ENCODE data around the gene SLC7A1. TPM values are rescaled to one million over a fixed set of nuclear protein-coding genes. Genes with fewer than 3 reads are reported as not detected.

The SLC7A1 gene
- total and polyA plus RNA-seq, 2 experiments from 2014 or later, result 23.0 to 74.7 TPM

DNA sequence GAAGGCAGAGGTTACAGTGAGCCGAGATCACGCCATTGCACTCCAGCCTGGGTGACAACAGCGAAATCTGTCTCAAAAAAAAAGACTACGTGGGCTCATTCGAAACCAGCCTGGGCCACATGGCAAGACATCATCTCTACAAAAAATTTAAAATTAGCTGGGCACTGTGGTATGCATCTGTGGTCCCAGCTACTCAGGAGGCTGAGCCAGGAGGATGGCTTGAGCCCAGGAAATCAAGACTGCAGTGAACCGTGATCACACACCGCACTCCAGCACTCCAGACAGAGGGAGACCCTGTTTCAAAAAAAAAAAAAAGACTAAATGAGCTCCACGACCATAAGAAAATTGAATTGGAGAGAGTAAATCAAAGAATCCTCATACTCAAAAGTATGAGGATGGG, 53.1 kb downstream of the SLC7A1 start:
- peaks cover 7% of the 10 kb centered on the region for H3K27me3 Mint-ChIP-seq (ENCODE audit: insufficient read depth, low read depth, poor library complexity)
- no peaks in the 10 kb centered on the region for H3K9me3 Mint-ChIP-seq
- no peak overlapping the region for H3K27ac Mint-ChIP-seq
- peaks cover 82% of the 10 kb centered on the region for H3K4me1 Mint-ChIP-seq
- no peaks in the 10 kb centered on the region for H3K27me3 ChIP-seq (ENCODE audit: insufficient read depth)
- no peak overlapping the region for H3K27ac ChIP-seq (ENCODE audit: low read depth)
- H3K9me2 ChIP-seq (ENCODE audit: insufficient read depth), result no peaks in the 10 kb centered on the region
- no peak for DNase-seq (ENCODE audit: low spot score)
- ATAC-seq, result no peak
- TF ChIP-seq, protein P1, sequence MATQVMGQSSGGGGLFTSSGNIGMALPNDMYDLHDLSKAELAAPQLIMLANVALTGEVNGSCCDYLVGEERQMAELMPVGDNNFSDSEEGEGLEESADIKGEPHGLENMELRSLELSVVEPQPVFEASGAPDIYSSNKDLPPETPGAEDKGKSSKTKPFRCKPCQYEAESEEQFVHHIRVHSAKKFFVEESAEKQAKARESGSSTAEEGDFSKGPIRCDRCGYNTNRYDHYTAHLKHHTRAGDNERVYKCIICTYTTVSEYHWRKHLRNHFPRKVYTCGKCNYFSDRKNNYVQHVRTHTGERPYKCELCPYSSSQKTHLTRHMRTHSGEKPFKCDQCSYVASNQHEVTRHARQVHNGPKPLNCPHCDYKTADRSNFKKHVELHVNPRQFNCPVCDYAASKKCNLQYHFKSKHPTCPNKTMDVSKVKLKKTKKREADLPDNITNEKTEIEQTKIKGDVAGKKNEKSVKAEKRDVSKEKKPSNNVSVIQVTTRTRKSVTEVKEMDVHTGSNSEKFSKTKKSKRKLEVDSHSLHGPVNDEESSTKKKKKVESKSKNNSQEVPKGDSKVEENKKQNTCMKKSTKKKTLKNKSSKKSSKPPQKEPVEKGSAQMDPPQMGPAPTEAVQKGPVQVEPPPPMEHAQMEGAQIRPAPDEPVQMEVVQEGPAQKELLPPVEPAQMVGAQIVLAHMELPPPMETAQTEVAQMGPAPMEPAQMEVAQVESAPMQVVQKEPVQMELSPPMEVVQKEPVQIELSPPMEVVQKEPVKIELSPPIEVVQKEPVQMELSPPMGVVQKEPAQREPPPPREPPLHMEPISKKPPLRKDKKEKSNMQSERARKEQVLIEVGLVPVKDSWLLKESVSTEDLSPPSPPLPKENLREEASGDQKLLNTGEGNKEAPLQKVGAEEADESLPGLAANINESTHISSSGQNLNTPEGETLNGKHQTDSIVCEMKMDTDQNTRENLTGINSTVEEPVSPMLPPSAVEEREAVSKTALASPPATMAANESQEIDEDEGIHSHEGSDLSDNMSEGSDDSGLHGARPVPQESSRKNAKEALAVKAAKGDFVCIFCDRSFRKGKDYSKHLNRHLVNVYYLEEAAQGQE (IDR thresholded peaks at IDR 0.05; ENCODE audit: unreplicated experiment), result no peak
- TF ChIP-seq NANOG (IDR thresholded peaks at IDR 0.05; ENCODE audit: borderline replicate concordance), result no peak
- no peak for TF ChIP-seq EZH2phosphoT487 (IDR thresholded peaks at IDR 0.05; ENCODE audit: unreplicated experiment)
- no peak for TF ChIP-seq ZNF331 (CRISPR knock-in tag; IDR thresholded peaks at IDR 0.05; ENCODE audit: low read depth)
- TF ChIP-seq, protein P2, sequence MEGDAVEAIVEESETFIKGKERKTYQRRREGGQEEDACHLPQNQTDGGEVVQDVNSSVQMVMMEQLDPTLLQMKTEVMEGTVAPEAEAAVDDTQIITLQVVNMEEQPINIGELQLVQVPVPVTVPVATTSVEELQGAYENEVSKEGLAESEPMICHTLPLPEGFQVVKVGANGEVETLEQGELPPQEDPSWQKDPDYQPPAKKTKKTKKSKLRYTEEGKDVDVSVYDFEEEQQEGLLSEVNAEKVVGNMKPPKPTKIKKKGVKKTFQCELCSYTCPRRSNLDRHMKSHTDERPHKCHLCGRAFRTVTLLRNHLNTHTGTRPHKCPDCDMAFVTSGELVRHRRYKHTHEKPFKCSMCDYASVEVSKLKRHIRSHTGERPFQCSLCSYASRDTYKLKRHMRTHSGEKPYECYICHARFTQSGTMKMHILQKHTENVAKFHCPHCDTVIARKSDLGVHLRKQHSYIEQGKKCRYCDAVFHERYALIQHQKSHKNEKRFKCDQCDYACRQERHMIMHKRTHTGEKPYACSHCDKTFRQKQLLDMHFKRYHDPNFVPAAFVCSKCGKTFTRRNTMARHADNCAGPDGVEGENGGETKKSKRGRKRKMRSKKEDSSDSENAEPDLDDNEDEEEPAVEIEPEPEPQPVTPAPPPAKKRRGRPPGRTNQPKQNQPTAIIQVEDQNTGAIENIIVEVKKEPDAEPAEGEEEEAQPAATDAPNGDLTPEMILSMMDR (conservative IDR thresholded peaks at IDR 0.05; ENCODE audit: low read depth in 2 of 2), result no peak
- no peak for TF ChIP-seq CREB1 (CRISPR knock-in tag; IDR thresholded peaks at IDR 0.05; ENCODE audit: low read depth)
- no peak for TF ChIP-seq EZH2 (IDR thresholded peaks at IDR 0.05; ENCODE audit: low read depth, unreplicated experiment)
- peaks cover 52% of the 10 kb centered on the region for H3K36me3 Mint-ChIP-seq (ENCODE audit: low read depth)
- peaks cover 39% of the 10 kb centered on the region for H3K4me1 ChIP-seq (ENCODE audit: insufficient read depth)
- H3K4me3 ChIP-seq, result no peak overlapping the region
- H3K79me2 ChIP-seq (replicated peaks; ENCODE audit: insufficient read depth), result peaks cover 100% of the 10 kb centered on the region
- no peak overlapping the region for H2AFZ ChIP-seq
- peaks cover 69% of the 10 kb centered on the region for H4K20me1 ChIP-seq (replicated peaks; ENCODE audit: insufficient read depth)
- no peaks in the 10 kb centered on the region for H3F3A ChIP-seq (replicated peaks; ENCODE audit: low read depth)
- no peak overlapping the region for H3K4me3 Mint-ChIP-seq
- H3K36me3 ChIP-seq (ENCODE audit: insufficient read depth), result 0 out of 2 replicates have a peak, but pooled peaks cover 4% of the 10 kb centered on the region
- H3K4me2 ChIP-seq, result no peak overlapping the region

DNA sequence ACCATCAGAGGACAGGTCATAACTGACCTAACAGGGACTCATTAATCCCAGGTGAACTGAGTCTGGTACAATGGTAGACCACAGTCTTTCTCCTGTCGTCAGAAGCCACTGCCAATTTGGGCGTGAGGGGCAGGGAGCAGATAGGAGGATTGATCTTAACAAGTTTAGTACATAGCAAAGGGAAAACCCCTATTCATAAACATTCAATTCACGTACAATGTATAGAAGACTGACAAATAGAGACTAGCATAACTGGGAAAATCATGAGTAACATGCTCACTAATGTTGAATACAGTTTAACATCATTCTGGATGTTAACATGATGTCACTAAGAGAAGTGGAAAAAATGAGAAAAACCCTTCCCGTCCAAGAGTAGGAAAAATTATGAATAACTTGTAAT, 54.1 kb downstream of the SLC7A1 start:
- peaks cover 46% of the 10 kb centered on the region for H3K36me3 Mint-ChIP-seq (ENCODE audit: low read depth)
- no peaks in the 10 kb centered on the region for H3F3A ChIP-seq (replicated peaks; ENCODE audit: low read depth)
- peaks cover 73% of the 10 kb centered on the region for H3K4me1 Mint-ChIP-seq
- 0 out of 2 replicates have a peak overlapping the region, but pooled peaks have one; percentile 70 for H3K27ac Mint-ChIP-seq
- no peak overlapping the region for H3K4me3 ChIP-seq
- peaks cover 29% of the 10 kb centered on the region for H3K4me1 ChIP-seq (ENCODE audit: insufficient read depth)
- H3K27ac ChIP-seq (ENCODE audit: low read depth), result peak overlapping the region; percentile 65; the same call in 1 of the 2 replicates
- H3K27me3 ChIP-seq (ENCODE audit: insufficient read depth), result no peaks in the 10 kb centered on the region
- H3K9me3 Mint-ChIP-seq, result no peaks in the 10 kb centered on the region
- H3K9me2 ChIP-seq (ENCODE audit: insufficient read depth), result no peaks in the 10 kb centered on the region
- 0 out of 2 replicates have a peak, but pooled peaks cover 4% of the 10 kb centered on the region for H3K36me3 ChIP-seq (ENCODE audit: insufficient read depth)
- no peak overlapping the region for H3K4me3 Mint-ChIP-seq
- DNase-seq (ENCODE audit: low spot score), result no peak
- H3K4me2 ChIP-seq, result no peak overlapping the region
- H3K27me3 Mint-ChIP-seq (ENCODE audit: insufficient read depth, low read depth, poor library complexity), result peaks cover 7% of the 10 kb centered on the region
- no peak overlapping the region for H2AFZ ChIP-seq
- ATAC-seq, result no peak
- peaks cover 67% of the 10 kb centered on the region for H4K20me1 ChIP-seq (replicated peaks; ENCODE audit: insufficient read depth)
- TF ChIP-seq EZH2phosphoT487 (IDR thresholded peaks at IDR 0.05; ENCODE audit: unreplicated experiment) (no peak), NANOG (IDR thresholded peaks at IDR 0.05; ENCODE audit: borderline replicate concordance) (no peak), EZH2 (IDR thresholded peaks at IDR 0.05; ENCODE audit: low read depth, unreplicated experiment) (no peak), STAT1 (IDR thresholded peaks at IDR 0.05; ENCODE audit: unreplicated experiment) (no peak)
- TF ChIP-seq, protein P2 (conservative IDR thresholded peaks at IDR 0.05; ENCODE audit: low read depth in 2 of 2), result no peak
- TF ChIP-seq, protein P1 (IDR thresholded peaks at IDR 0.05; ENCODE audit: unreplicated experiment), result no peak
- peaks cover 100% of the 10 kb centered on the region for H3K79me2 ChIP-seq (replicated peaks; ENCODE audit: insufficient read depth)
